ENCODE data around the gene LIPF.

GRCh38 chr10:88660598-88660884 lies 3.7 kb upstream of the LIPF start:
- TF ChIP-seq CTCF (IDR thresholded peaks at IDR 0.05) (no peak), POLR2A (IDR thresholded peaks at IDR 0.05) (no peak)

Data from right lobe of liver (tissue), 4 donors.